GM06990 (cell line): ENCODE results near the gene CETP.

Experiments used
- DNase-seq: peaks from one replicate; pipeline ENCODE4 v3.0.0-alpha.2; 2011; ENCODE audit not compliant: insufficient read length; ENCODE audit errors: extremely low read depth
- H3K27me3 ChIP-seq: replicated peaks from 2 replicates; pipeline ENCODE4 v1.6.0; 2011; ENCODE audit warnings: low read length; ENCODE audit not compliant: control insufficient read depth, insufficient read depth
- H3K36me3 ChIP-seq: 2 replicates; pipeline ENCODE4 v1.5.1; 2011; ENCODE audit warnings: low read length; ENCODE audit not compliant: control insufficient read depth, insufficient read depth
- H3K4me3 ChIP-seq: replicated peaks from 2 replicates; pipeline ENCODE4 v1.5.1; 2011; ENCODE audit warnings: low read depth, mild to moderate bottlenecking, control low read depth, low read length
- CTCF ChIP-seq: IDR thresholded peaks from 2 replicates; pipeline ENCODE4 v1.5.1; 2011; ENCODE audit warnings: low read length, control low read depth, mild to moderate bottlenecking, inconsistent platforms; ENCODE audit not compliant: insufficient read depth, poor library complexity, severe bottlenecking

CETP gene

GRCh38 chr16:57016831-57017230, 55.1 kb downstream of the CETP start:
- no peaks in the 10 kb centered on the region for H3K27me3 ChIP-seq
- no peak overlapping the region for H3K4me3 ChIP-seq
- DNase-seq, result no peak
- peaks cover 28% of the 10 kb centered on the region for H3K36me3 ChIP-seq
- TF ChIP-seq CTCF, result no peak

GRCh38 chr16:57017251-57017650, 55.5 kb downstream of the CETP start:
- no peak overlapping the region for H3K4me3 ChIP-seq
- no peak for TF ChIP-seq CTCF
- DNase-seq, result no peak
- no peaks in the 10 kb centered on the region for H3K27me3 ChIP-seq
- H3K36me3 ChIP-seq, result peaks cover 32% of the 10 kb centered on the region

DNA sequence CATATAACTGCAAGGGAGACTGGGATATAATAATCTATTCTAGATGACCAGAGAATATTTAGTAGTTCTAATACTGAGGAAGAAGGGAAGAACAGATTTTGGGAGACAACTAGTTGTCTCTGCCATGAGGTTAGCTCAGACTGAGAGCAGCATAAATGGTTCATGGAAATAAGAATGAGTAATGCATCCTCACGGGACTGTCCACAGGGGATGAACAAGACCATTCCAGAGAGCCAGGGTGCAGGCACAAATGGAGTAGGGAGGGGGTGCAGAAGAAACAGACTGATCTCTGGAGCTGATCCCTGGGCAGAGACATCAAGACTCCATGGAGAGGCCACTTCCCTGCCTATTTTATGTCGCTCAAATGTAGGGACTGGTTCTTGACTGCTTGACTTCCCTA, 58.0 kb downstream of the CETP start:
- Histone ChIP-seq H3K27me3 (no peaks in the 10 kb centered on the region), H3K4me3 (no peak overlapping the region), H3K36me3 (peaks cover 39% of the 10 kb centered on the region)
- no peak for TF ChIP-seq CTCF
- no peak for DNase-seq

DNA sequence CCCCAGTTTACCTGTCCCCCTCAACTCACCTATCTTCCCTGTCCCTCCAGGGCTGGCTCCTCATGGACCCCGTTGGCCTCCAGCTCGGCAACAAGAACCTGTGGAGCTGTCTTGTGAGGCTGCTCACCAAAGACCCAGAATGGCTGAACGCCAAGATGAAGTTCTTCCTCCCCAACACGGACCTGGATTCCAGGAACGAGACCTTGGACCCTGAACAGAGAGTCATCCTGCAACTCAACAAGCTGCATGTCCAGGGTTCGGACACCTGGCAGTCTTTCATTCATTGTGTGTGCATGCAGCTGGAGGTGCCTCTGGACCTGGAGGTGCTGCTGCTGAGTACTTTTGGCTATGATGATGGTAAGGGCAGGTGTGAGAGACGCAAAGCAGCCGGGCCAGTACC, 58.9 kb downstream of the CETP start:
- no peak for DNase-seq
- Histone ChIP-seq H3K36me3 (peaks cover 42% of the 10 kb centered on the region), H3K4me3 (no peak overlapping the region), H3K27me3 (no peaks in the 10 kb centered on the region)
- TF ChIP-seq CTCF, result no peak

- peaks cover 52% of the 10 kb centered on the region for H3K36me3 ChIP-seq
- no peak for DNase-seq
- TF ChIP-seq CTCF, result no peak
- H3K4me3 ChIP-seq, result no peak overlapping the region
- no peaks in the 10 kb centered on the region for H3K27me3 ChIP-seq
Measured at GRCh38 chr16:57021757-57022156, 60.0 kb downstream of the CETP start.

DNA sequence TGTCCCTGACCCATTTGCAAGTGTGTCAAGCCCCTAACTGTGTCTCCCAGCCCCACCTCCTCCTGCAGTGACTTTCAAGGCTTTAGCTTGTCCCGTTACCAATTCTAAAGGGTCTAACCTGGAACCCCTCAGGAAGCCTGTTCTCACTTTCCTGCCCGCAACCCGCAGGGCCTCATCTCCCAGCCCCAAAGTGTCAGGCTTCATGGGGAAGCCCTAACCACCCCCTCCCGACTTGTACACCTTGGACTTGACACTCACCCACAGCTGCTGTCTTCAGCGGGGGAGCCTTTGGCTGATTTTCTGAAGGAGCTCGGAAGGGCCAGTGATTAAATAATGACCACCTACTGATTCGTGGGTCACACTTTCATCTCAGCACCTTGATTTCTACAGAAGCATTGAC, 60.7 kb downstream of the CETP start:
- H3K4me3 ChIP-seq, result no peak overlapping the region
- DNase-seq, result no peak
- H3K36me3 ChIP-seq, result peaks cover 46% of the 10 kb centered on the region
- no peak for TF ChIP-seq CTCF
- no peaks in the 10 kb centered on the region for H3K27me3 ChIP-seq
